ENCODE measurements around the gene RYR1. TPM values are rescaled to one million over a fixed set of nuclear protein-coding genes. Genes with fewer than 3 reads are reported as not detected.

The RYR1 gene
- total RNA-seq, 2 donors from 2014 or later: 0.33 to 1.0 TPM

GRCh38 chr19:38634757-38635482, 201.4 kb downstream of the RYR1 start:
- no peaks in the 10 kb centered on the region for H3K9me3 ChIP-seq
- intact Hi-C loops (cut with DNase I): loop anchor here (10.0 kb wide), 1 partner anchor 120 kb away; no protein-coding TSS in a partner anchor
- H3K27ac ChIP-seq: peak overlapping the region in 1 of 4 donors; percentile 17
- H3K27me3 ChIP-seq: no peaks in the 10 kb centered on the region
- peak; percentile 73 to 82 (median 77) for DNase-seq
- WGBS, 2 donors: 63 to 69% methylated on average over 13 to 17 of the region's 17 CpGs
- ATAC-seq: peak; percentile 63
- H3K36me3 ChIP-seq (replicated peaks in 1 of 2; ENCODE audit: insufficient read depth in 1 of 2, low read depth in 2 of 2): peaks cover 0 to 11% of the 10 kb centered on the region in 2 donors
- peak; percentile 77 to 92 (median 87) for TF ChIP-seq CTCF (IDR thresholded peaks at IDR 0.05)
- no peak for TF ChIP-seq POLR2A (IDR thresholded peaks at IDR 0.05)
- H3K4me1 ChIP-seq: no peaks in the 10 kb centered on the region
- H3K4me3 ChIP-seq: no peak overlapping the region

GRCh38 chr19:38635483-38636399, 202.2 kb downstream of the RYR1 start:
- ATAC-seq (no peak), DNase-seq (no peak)
- Histone ChIP-seq H3K4me3 (no peak overlapping the region), H3K9me3 (no peaks in the 10 kb centered on the region), H3K36me3 (replicated peaks in 1 of 2; ENCODE audit: insufficient read depth in 1 of 2, low read depth in 2 of 2) (peaks cover 0 to 9% of the 10 kb centered on the region in 2 donors), H3K27me3 (no peaks in the 10 kb centered on the region), H3K27ac (no peak overlapping the region), H3K4me1 (no peaks in the 10 kb centered on the region)
- intact Hi-C loops (cut with DNase I): loop anchor here (10.0 kb wide), 1 partner anchor 121 kb away; no protein-coding TSS in a partner anchor
- WGBS, 2 donors: 79 to 88% methylated on average over 16 to 17 of the region's 17 CpGs
- TF ChIP-seq POLR2A (IDR thresholded peaks at IDR 0.05) (no peak), CTCF (IDR thresholded peaks at IDR 0.05) (no peak)

Other genes starting within 250 kb of the RYR1 start
- not detected for gene DPF1, start 209.5 kb upstream of the RYR1 start, total RNA-seq
- gene PPP1R14A, start 177.3 kb upstream of the RYR1 start, total RNA-seq: 100 to 1,000 TPM in 1 of 2 donors, 10 to 100 TPM in 1; 54.2 to 105 TPM
- 100 to 1,000 TPM; 266 to 305 TPM for gene SPINT2, start 169.1 kb upstream of the RYR1 start, total RNA-seq
- gene C19orf33, start 129.4 kb upstream of the RYR1 start, total RNA-seq: 1 to 10 TPM in 1 of 2 donors, not detected in 1; 2.6 TPM
- gene YIF1B, start 117.7 kb upstream of the RYR1 start, total RNA-seq: 10 to 100 TPM in 1 of 2 donors, 1 to 10 TPM in 1; 8.2 to 22.3 TPM
- 10 to 100 TPM in 1 of 2 donors, 1 to 10 TPM in 1; 8.6 to 13.8 TPM for gene KCNK6, start 113.8 kb upstream of the RYR1 start, total RNA-seq
- 1 to 10 TPM in 1 of 2 donors, under 1 TPM in 1; 0.78 to 9.6 TPM for gene CATSPERG, start 97.9 kb upstream of the RYR1 start, total RNA-seq
- 10 to 100 TPM; 49.4 to 68.7 TPM for gene PSMD8, start 59.1 kb upstream of the RYR1 start, total RNA-seq
- under 1 TPM in 1 of 2 donors, not detected in 1; 0.78 TPM for gene GGN, start 45.7 kb upstream of the RYR1 start, total RNA-seq
- under 1 TPM; under 0.01 to 0.52 TPM for gene SPRED3, start 45.0 kb upstream of the RYR1 start, total RNA-seq
- gene FAM98C, start 30.6 kb upstream of the RYR1 start, total RNA-seq: 10 to 100 TPM; 24.9 to 51.4 TPM
- 1 to 10 TPM; 1.6 to 4.6 TPM for gene RASGRP4, start 7.5 kb upstream of the RYR1 start, total RNA-seq
- gene MAP4K1, start 184.3 kb downstream of the RYR1 start, total RNA-seq: 1 to 10 TPM; 2.0 to 2.9 TPM
- 100 to 1,000 TPM; 108 to 169 TPM for gene EIF3K, start 185.5 kb downstream of the RYR1 start, total RNA-seq
- 100 to 1,000 TPM; 143 to 148 TPM for gene ACTN4, start 214.0 kb downstream of the RYR1 start, total RNA-seq

Data from body of pancreas (tissue), 4 donors.